Measurements from ENCODE around the gene SERPINB3. TPM values are rescaled to one million over a fixed set of nuclear protein-coding genes. Genes with fewer than 3 reads are reported as not detected.
"Not testable (repeated sequence)": the region's sequence is repeated elsewhere in the genome, so short reads cannot be mapped to it uniquely, and the experiment has no call there.

Gene SERPINB3
- total and polyA plus RNA-seq, 2 experiments from 2014 or later, result 0.27 to 0.59 TPM

GRCh38 chr18:63664571-63664970, 2.9 kb upstream of the SERPINB3 start (continued):
- TF ChIP-seq NANOG (IDR thresholded peaks at IDR 0.05; ENCODE audit: borderline replicate concordance), result no peak
- no peak for TF ChIP-seq EZH2phosphoT487 (IDR thresholded peaks at IDR 0.05; ENCODE audit: unreplicated experiment)
- TF ChIP-seq, protein P1, sequence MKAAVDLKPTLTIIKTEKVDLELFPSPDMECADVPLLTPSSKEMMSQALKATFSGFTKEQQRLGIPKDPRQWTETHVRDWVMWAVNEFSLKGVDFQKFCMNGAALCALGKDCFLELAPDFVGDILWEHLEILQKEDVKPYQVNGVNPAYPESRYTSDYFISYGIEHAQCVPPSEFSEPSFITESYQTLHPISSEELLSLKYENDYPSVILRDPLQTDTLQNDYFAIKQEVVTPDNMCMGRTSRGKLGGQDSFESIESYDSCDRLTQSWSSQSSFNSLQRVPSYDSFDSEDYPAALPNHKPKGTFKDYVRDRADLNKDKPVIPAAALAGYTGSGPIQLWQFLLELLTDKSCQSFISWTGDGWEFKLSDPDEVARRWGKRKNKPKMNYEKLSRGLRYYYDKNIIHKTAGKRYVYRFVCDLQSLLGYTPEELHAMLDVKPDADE (IDR thresholded peaks at IDR 0.05), result no peak
- TF ChIP-seq, protein P2, sequence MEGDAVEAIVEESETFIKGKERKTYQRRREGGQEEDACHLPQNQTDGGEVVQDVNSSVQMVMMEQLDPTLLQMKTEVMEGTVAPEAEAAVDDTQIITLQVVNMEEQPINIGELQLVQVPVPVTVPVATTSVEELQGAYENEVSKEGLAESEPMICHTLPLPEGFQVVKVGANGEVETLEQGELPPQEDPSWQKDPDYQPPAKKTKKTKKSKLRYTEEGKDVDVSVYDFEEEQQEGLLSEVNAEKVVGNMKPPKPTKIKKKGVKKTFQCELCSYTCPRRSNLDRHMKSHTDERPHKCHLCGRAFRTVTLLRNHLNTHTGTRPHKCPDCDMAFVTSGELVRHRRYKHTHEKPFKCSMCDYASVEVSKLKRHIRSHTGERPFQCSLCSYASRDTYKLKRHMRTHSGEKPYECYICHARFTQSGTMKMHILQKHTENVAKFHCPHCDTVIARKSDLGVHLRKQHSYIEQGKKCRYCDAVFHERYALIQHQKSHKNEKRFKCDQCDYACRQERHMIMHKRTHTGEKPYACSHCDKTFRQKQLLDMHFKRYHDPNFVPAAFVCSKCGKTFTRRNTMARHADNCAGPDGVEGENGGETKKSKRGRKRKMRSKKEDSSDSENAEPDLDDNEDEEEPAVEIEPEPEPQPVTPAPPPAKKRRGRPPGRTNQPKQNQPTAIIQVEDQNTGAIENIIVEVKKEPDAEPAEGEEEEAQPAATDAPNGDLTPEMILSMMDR (conservative IDR thresholded peaks at IDR 0.05; ENCODE audit: low read depth in 2 of 2), result no peak
- TF ChIP-seq POLR2AphosphoS5 (IDR thresholded peaks at IDR 0.05; ENCODE audit: low read depth), result no peak
- no peak for TF ChIP-seq CREB1 (CRISPR knock-in tag; IDR thresholded peaks at IDR 0.05; ENCODE audit: low read depth)
- TF ChIP-seq ZNF114 (CRISPR knock-in tag; IDR thresholded peaks at IDR 0.05), result no peak

DNA sequence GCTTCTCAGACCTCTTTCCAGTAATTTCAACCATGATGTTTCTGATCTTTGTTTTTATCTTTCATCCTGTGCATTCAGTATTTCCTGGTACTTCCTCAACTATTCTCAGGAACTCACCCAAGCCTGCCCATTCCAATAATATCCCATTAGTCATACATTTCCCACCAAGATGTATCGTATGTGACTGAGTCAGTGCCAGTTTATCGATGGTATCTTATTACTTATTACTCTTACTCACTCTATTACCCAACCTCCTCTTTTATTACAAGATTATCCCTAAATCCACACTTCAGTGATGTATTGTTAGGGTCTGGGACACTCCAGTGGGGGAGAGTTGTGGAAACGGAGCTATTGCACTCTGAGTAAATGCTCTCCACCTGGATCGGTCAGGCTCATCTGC, 2.8 kb downstream of the SERPINB3 start:
- H3K9me2 ChIP-seq (ENCODE audit: insufficient read depth); ATAC-seq; H3K36me3 ChIP-seq (ENCODE audit: insufficient read depth); H3K4me1 ChIP-seq (ENCODE audit: insufficient read depth); H3K4me1 Mint-ChIP-seq; H3K27ac Mint-ChIP-seq; DNase-seq (ENCODE audit: low spot score); H4K20me1 ChIP-seq (replicated peaks; ENCODE audit: insufficient read depth); H3F3A ChIP-seq (replicated peaks; ENCODE audit: low read depth); H3K27me3 Mint-ChIP-seq (ENCODE audit: insufficient read depth, low read depth, poor library complexity); H3K4me2 ChIP-seq; H3K4me3 Mint-ChIP-seq; H3K79me2 ChIP-seq (replicated peaks; ENCODE audit: insufficient read depth); H3K4me3 ChIP-seq; H2AFZ ChIP-seq; H3K27ac ChIP-seq (ENCODE audit: low read depth); H3K36me3 Mint-ChIP-seq (ENCODE audit: low read depth); H3K27me3 ChIP-seq (ENCODE audit: insufficient read depth); H3K9me3 Mint-ChIP-seq: not testable (repeated sequence)

DNA sequence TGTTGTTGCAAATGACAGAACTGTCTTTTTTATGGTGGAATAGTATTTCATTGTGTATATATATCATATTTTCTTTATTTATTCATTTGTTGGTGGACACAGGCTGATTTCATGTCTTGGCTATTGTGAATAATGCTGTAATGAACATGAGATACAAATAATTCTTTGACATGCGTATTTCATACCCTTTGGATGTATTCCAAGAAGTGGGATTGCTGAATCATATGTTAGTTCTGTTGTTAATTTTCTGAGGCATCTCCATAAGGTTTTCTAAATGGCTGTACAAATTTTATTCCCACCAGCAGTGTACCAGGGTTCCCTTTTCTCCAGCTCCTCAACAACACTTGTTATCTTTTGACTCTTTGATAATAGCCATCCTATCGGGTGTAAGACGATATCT, 11.4 kb downstream of the SERPINB3 start:
- not testable (repeated sequence) for ATAC-seq; H3K9me3 Mint-ChIP-seq; H3F3A ChIP-seq (replicated peaks; ENCODE audit: low read depth); H3K4me1 ChIP-seq (ENCODE audit: insufficient read depth); DNase-seq (ENCODE audit: low spot score); H3K27me3 ChIP-seq (ENCODE audit: insufficient read depth); H2AFZ ChIP-seq; H3K79me2 ChIP-seq (replicated peaks; ENCODE audit: insufficient read depth); H3K27me3 Mint-ChIP-seq (ENCODE audit: insufficient read depth, low read depth, poor library complexity); H3K4me3 ChIP-seq; H3K36me3 Mint-ChIP-seq (ENCODE audit: low read depth); H3K27ac ChIP-seq (ENCODE audit: low read depth); H4K20me1 ChIP-seq (replicated peaks; ENCODE audit: insufficient read depth); H3K4me3 Mint-ChIP-seq; H3K36me3 ChIP-seq (ENCODE audit: insufficient read depth); H3K4me2 ChIP-seq
- Mint-ChIP-seq H3K4me1 (peaks cover 16% of the 10 kb centered on the region), H3K27ac (0 out of 2 replicates have a peak overlapping the region, but pooled peaks have one; percentile 41)
- 0 out of 2 replicates have a peak, but pooled peaks cover 14% of the 10 kb centered on the region for H3K9me2 ChIP-seq (ENCODE audit: insufficient read depth)

Measured in GM23338 (cell line).